Stimulated activated CD8-positive, alpha-beta memory T cell treated with anti-CD3 and anti-CD28 coated beads, Interleukin-7, amount 100 ng/mL, for 48 hours (primary cell): ENCODE results near the gene SPIRE1.
"Not testable (repeated sequence)": the region's sequence is repeated elsewhere in the genome, so short reads cannot be mapped to it uniquely, and the experiment has no call there.

Experiments used
- DNase-seq, 2 donors: peaks; one replicate each; pipeline ENCODE4 v3.0.0-alpha.2; 2020; ENCODE audit warnings: low read depth in 1 of 2; ENCODE audit errors: extremely low read depth in 1 of 2

The SPIRE1 gene

DNA sequence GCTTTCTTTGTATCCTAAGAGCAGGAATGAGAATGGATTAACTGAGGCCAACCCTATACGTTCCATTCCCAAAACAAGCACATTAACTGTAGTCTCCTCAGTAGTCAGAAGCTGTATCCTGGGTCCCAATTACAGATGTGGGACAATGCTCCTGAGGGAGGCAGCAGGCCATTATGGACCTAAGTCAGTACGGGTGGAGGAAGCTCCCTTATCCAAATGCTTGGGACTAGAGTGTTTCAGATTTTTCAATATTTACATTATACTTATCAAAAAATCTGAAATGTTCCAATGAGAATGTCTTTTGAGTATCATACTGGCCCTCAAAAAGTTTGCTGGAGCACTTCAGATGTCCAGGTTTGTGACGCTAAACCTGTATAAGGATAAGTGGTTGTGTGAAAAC is 160.1 kb downstream of the SPIRE1 start:
- DNase-seq, result no peak

DNA sequence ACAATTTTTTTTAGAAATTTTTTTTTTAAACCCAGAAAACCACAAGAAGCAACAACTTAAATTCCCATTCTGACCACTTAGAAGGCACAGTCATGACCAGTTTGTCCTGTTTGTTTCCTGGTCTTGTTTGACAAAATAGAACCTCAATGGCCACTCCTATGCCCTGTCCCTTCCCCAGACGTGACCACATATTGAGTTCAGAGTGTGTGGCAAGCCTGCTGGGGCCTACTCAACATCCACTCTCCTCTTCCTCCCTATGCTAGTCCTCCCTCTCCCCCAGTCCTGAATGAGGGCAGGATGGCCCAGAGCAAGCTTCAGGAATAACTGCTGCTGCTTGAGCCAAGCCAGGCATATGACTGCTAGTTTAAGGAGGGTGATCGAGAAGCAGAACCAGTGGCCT is 160.6 kb downstream of the SPIRE1 start:
- DNase-seq, result no peak

DNA sequence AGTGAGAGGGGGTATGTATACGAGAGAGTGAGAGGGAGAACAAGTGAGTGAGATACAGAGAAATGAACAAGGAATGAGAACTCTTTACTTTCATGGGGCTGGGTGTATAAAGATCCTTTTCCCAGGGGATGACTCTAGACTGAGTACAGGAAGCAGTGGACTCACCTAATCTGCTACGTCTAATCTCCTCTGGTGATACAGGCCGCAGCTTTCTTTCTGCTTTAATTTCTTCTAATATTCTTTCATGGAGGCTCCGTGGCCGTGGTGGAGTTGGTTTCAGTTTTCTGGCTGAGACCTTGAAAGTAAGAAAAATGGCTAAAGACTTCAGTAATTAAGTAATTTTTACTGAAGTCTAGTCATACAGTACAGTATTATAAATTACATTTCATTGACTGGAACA is 165.0 kb downstream of the SPIRE1 start:
- no peak for DNase-seq

DNA sequence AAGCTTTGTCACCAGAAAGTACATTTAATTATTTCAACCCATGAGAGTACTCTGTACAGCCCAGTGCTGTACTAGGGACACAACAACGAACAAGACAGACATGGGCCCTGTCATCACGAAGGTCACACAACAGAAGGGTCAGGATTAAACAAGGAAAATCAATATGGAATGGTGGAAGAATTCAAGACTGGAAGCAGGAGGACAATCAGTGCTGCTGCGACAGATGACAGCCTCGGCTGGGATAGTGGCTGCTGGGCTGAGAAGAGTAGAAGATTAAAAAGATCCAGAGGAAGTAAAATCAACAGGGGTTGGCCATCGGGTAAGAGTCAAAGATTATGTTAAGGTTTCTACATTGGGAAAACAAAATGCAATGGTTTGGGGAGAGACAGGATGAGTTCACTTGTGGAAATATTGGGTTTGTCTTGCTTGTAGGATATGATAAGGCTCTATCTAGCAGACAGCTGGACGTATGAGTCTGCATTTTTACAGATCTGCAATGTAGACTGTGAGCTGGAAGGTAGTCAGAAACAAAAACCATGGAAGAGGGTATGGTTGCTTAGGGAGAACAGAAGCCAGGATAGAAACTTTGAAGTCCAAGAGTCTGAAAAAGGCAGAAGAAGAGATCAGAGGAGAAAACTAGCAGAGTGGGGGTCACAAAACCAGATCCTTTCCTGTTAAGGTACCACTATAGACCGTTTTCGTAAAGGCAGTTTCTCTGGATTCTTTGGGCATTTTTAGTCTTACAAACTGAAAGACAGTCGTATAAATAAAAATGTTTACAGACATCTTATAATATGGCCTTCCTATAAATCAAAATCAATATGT is 166.1 kb downstream of the SPIRE1 start:
- no peak for DNase-seq

DNA sequence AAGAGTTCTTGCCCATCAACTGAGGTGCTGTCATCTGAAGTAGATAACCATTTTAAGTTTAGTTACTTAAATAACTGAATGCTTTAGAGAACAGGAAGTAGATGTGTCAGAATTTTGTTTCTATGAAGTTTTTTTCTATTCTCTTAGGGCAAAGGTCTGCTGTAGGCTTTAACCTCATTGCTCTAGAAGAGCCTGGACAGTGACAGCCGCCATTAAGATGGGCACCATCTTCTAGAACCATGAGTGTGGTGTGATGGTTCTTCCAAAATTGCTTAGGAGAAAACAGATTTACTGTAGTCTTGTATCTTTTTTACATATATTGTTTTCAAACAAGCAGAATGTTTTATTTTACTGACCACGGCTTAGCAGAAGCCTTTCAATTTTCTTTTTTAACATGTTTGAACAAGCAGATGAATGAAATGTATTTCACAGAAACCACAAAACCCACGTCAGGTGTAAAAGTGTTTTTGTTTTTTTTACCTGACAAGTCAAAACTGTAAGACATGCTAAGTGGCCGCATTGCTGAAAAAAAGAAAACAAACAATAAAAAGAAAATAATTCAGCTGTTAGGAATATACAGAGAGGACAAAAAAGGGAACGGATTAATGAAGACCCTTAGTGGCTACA is 172.3 kb downstream of the SPIRE1 start:
- DNase-seq, result no peak

DNA sequence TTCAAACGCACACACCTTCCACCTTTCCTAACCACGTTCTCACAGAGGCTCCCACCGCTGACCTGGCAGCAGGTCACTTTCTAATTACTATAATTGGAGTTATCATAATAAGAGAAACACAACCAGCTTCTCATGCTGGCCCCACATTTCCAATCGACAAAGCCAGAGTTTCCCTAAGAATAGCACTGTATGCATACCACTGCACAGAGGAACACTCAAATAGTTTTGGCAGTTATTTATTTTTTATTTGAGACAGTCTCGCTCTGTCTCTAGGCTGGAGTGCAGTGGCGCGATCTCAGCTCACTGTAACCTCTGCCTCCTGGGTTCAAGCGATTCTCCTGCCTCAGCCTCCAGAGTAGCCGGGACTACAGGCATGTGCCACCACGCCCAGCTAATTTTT is 176.0 kb downstream of the SPIRE1 start:
- DNase-seq, result not testable (repeated sequence)

DNA sequence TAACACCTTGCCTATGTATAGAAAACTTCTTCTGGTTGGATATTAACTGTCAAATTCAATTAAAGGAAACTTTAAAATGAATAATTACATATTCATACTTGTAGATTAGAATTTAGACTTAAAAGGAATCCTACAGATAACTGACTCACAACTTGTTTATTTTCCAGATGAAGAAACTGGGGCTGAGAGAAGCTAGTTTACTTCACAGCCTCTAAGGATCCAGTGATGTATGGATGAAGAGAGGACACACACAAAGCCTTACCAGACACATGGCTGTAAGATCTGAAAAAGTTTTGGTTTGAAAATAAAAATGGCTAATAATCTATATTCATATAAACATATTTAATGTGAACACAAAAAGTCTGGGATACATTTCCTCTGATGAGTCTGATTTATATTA is 177.9 kb downstream of the SPIRE1 start:
- no peak for DNase-seq

DNA sequence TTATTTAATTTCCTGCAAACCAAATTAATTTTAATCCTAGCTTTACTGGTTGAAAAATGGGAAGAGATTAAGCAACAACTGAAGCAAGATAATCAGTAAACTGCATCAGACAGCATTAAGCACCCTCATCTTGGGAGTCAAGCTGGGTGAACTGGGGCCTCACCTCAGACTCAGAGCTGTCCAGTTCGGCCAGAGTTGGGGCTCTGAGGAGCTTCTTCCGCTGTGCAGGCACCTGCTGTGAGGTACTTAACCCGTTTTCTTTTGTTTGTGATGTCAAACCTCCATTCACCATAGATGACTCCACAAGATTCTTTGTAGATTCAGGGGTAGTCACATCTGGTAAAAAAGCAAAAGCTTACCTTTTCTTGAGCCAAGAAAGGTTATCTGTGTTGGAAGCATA is 178.4 kb downstream of the SPIRE1 start:
- DNase-seq, result no peak

DNA sequence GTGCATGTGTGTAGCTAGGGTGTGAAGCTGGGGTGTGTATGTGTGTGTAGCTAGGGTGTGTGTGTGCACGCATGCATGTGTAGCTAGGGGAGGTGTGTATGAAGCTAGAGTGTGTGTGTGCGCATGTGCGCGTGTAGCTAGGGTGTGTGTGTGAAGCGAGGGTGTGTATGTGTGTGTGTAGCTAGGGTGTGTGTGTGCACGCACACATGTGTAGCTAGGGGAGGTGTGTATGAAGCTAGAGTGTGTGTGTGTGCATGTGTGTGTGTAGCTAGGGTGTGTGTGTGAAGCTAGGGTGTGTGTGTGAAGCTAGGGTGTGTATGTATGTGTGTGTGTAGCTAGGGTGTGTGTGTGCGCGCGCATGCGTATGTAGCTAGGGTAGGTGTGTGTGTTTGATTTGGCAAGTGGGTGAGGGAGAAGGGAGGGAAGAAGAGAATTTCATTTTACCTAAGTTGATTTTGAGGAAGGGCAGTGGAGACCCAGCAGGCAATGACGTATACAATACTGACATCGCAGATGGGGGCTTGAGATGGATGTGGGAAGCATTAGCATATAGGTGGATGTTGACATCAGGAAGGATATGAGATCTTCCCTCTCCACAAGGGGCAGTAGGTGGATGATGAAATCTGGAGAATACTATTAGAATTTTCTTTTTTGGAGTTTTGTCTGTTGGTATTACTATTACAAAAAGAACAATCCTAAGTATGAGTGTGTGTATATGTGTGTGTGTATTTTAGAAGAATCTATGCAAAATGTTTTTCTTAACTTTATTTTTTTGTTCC is 179.4 kb downstream of the SPIRE1 start:
- DNase-seq, result no peak

DNA sequence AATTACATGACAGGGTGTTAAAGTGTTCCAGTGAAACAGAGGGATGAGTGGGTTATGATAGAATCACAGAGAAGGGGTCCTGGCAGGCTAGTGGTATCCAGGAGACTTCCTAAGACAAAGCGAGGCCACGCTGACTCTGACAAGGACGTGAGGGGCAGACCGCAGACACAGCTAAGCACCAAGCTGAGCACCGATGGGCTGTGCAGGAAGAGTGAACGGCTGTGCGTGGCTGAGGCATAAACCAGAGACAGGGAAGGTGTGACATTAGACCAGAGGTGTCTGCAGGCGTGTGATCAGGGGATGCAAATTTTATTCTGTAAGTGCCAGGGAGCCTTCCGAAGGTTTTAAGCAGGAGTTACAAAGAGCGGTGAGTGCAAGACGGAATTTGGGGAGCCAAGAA is 180.3 kb downstream of the SPIRE1 start:
- DNase-seq, result no peak

DNA sequence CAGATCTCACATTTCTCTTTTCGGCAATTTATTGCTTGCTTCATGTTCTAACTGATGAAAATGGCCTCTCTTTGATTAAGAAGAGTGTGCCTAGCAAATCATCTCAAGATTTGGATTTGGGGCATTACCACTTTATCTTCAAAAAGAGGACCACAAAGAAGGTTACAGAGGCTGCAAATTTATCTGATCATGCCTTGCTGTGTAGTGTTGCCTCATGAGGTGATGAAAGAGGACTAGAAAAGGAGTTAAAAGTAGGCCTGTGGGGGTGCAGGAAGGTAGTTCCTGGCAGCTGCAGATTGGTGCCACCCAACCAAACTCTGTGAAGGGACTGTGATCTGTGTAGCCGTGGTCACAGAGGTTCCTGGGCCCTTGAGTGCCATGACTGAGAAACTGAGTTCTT is 181.0 kb downstream of the SPIRE1 start:
- no peak for DNase-seq

DNA sequence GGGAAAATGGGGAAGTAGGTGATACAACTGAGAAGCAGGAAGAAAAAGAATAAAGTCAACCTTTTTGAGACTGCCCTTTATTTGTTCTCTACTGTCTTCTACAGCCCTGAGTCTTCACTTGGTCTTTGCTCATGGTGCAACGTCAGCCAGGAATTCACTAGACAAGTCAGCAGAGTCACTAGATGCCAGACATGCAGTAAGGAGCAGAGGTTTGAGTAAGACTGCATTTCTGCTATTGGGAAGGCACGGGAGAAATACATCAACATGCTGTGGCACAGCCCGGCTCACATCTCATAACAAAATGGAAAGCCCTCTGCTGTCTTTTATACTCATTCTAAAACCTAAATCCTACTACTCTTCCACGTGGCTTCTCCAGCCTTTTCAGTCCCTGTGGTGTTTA is 183.0 kb downstream of the SPIRE1 start:
- no peak for DNase-seq

DNA sequence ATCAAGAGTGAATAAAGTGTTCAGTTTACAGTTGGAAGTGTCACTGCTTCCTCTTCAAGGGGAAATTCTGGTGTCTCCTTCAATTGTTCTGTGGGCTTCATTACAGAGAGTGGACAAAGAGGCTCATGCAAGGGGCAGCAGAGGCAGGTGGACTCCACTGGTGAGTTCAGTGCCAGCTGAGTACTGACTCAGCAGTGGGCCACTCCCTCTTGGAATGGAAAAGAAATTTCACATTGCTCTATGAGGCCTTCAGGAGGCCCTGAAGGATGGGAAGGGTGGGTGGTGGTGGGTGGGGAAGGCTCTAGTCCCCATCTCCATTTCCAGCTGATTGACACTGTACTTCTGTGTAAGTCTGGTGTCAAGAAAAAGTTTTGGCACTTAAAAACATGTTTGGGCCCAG is 183.8 kb downstream of the SPIRE1 start:
- no peak for DNase-seq

DNA sequence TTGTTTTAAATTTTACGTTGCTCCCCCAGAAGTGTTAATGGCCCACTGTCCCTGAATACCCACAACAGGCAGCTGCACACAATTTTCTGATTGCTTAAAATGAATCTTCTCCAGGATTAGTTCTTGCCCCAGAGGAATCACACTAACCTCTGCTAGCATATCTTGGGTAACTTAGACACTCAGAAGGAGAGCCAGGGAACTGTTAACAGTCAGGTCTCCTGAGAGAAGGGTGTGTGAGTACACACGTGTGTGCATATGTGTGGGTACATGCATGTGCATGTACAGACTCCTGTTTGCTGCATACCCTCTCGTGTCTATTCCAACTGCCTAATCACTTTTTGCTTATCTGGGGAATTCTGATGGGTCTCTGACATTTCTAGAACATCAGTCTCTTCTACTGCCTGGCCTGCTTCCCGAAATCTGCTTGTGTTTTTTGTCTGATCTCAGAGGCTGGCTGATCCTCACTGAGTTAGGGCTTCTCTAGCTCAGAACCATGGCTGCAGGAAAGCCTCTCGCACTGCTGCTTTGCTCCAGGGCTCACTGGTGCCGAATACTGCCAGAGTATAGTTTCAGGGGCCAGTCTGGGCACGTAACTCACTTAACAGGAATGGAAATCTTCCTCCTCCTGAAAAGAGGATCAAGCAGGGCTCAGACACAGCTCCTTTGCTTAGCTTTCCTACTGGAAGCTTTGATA is 187.4 kb downstream of the SPIRE1 start:
- no peak for DNase-seq

DNA sequence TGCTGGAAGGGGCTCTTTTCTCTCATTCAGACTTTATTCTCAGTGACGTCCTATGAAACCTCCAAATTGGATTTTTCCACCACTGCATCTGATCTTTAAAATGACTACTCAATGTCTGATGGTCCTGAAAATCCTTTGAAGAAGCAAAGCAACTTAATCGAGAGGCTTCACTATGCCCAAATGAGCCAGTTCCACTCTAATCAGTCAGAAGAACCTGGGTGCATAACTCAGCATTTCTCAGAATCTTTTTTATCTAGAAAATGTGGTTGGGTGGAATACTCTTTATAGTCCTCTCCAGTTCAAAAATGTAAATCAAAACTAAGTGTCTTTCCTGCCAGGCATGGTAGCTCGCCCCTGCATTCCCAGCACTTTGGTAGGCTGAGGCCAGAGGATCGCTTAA is 189.5 kb downstream of the SPIRE1 start:
- DNase-seq, result no peak

DNA sequence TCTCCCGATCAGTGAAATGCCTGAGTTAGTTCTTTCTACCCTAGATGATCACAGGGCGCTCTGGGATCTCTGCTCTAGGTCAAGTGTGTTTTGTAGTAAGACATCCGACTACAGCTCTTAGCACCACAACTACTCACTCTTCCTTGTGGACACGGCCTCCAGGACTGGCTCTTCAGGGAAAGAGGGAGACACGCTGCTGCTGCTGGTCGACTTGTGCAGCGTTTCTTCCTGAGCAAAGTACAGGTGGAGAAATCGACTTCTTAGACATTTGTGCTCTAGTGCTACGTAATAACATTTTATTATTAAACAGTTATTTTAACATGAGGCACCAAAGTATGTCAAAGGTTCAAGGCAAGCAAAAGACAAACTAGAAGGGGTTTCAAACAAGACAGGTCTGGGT is 193.2 kb downstream of the SPIRE1 start:
- DNase-seq, result no peak

DNA sequence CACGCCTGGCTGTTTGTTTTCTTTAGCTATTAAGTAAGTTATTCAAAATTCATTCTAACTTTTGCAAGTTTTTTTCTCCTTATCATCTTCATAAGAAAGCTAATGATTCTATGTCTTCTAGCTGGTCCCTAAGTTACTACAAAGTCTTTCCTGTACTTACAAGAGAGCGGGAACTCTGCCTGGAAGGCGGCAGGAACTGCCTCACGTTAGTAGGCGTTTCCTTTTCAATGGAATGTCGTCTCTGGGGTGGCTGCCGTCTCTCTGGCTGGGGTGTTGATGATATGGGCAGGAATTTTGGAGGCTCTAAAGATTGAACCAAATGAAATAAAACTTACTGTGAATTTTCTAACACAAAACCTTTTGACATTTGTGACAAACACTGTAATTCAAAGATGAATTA is 194.7 kb downstream of the SPIRE1 start:
- no peak for DNase-seq

DNA sequence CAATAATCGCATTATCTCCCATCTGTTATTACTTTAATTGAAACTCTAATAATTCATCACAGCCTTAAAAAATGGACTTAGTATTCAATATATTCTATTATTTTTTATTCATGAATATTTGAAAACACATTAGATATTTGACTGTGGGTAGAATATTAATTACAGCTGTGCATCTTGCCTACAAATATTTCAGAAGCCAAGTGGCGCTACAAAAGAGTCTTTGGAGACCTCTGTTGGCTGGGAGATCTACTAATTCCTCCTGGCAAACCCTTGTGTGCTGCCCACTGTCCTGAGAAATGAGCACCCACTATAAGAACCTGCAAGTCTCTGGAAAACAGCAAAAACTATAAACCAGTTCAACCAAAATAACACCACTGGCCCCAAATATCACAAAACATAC is 195.7 kb downstream of the SPIRE1 start:
- DNase-seq, result no peak

DNA sequence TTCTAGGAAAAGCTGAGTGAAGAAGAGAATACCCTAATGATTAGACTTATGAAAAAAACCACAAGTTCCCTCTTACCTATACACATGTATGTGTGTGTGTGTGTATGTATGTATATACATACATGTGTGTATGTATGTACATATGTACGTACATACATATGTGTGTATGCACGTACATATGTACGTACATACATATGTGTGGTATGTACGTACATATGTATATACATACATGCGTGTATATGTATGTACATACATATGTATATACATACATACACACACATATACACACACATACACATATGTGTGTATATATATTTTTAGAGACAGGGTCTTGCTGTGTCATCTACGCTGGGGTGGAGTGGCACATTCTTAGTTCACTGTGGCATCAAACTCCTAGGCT is 196.6 kb downstream of the SPIRE1 start:
- DNase-seq, result no peak

DNA sequence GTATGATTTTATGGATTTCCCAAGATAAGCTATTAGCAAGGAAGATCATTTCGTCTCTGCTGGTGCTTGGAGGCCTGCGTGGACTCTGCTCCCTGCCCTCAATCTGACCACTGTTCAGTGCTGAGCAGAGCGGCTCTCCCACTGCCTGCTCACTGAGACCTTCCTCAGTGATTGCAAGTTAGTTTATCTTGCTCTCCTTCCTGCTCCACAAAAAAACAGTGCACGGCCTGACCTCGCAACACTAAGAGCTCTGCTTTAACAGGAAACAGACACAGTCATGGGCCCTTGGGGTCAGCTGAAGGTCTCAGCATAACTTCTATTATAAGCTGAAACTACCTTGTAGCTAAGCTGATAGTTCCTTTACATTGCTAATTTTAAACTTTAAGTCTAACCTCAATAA is 197.0 kb downstream of the SPIRE1 start:
- DNase-seq, result no peak

DNA sequence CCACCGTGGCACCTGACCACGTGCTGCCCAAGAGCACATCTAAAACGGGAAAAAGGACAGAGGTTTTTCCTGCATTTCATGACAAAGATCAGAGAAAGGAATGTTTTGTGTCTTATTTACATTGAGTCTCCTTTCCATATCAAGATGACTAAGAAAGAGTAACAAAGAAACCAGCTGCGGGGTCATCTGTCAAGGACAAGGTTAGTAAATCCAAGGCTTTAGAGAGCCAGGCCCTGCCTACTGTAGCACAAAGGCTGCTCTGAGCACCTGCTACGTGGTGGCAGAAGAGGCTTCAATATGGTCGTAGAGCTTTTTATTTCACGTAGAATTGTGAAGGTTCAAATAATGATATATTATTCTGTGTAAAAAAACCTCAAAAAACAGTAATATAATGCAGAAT is 199.1 kb downstream of the SPIRE1 start:
- no peak for DNase-seq
